ENCODE results near the gene HCFC1. TPM values are rescaled to one million over a fixed set of nuclear protein-coding genes. Genes with fewer than 3 reads are reported as not detected.

HCFC1 gene
- polyA plus RNA-seq, 2 of the 4 experiments (the other 2 are of a cell fraction): 4.4 to 33.3 TPM

- H3K9me3 ChIP-seq: no peaks in the 10 kb centered on the region
- H3K4me3 ChIP-seq: no peak overlapping the region
- 0 out of 3 replicates have a peak, but pooled peaks cover 4% of the 10 kb centered on the region for H3K4me1 ChIP-seq
- no peak overlapping the region for H3K4me2 ChIP-seq
- no peak overlapping the region for H3K27ac ChIP-seq
- FAIRE-seq (no peak), ATAC-seq (no peak), DNase-seq (ENCODE audit: low read depth in 1 of 2, low spot score in 1 of 2) (no peak)
- 92% methylated on average over 16 of the region's 17 CpGs for WGBS (ENCODE audit: missing lambda C conversion rate)
- TF ChIP-seq CTCF (IDR thresholded peaks at IDR 0.05) (no peak), FOSB (CRISPR knock-in tag; IDR thresholded peaks at IDR 0.05) (no peak), MAFK (IDR thresholded peaks at IDR 0.05; ENCODE audit: partially characterized antibody) (no peak), RAD21 (conservative IDR thresholded peaks at IDR 0.05 in 1 of 2, IDR thresholded peaks at IDR 0.05 in 1 of 2) (no peak), CEBPB (IDR thresholded peaks at IDR 0.05) (no peak), SREBF2 (IDR thresholded peaks at IDR 0.05) (no peak), JUNB (IDR thresholded peaks at IDR 0.05) (no peak), BCL3 (IDR thresholded peaks at IDR 0.05) (no peak), MAZ (IDR thresholded peaks at IDR 0.05; ENCODE audit: borderline replicate concordance, low read depth, low read length) (no peak), PHF8 (IDR thresholded peaks at IDR 0.05; ENCODE audit: borderline replicate concordance, low read depth) (no peak), MYC (IDR thresholded peaks at IDR 0.05; ENCODE audit: borderline replicate concordance, low read length) (no peak), ZC3H11A (IDR thresholded peaks at IDR 0.05) (no peak), HEYL (CRISPR knock-in tag; IDR thresholded peaks at IDR 0.05) (no peak), HOXA7 (CRISPR knock-in tag; IDR thresholded peaks at IDR 0.05) (no peak)
- CTCF ChIA-PET: interaction anchor here (1.2 to 1.4 kb wide), 2 partner anchors 11 to 30 kb away, joined by 4 to 7 read pairs; no protein-coding TSS in a partner anchor
- POLR2A ChIA-PET: no interaction called here
These were observed 14.4 kb downstream of the HCFC1 start for GRCh38 chrX:153957224-153957623.

- WGBS (ENCODE audit: missing lambda C conversion rate): 97% methylated on average over 21 of the region's 35 CpGs
- DNase-seq (ENCODE audit: low read depth in 1 of 2, low spot score in 1 of 2): no peak
- FAIRE-seq: no peak
- POLR2A ChIA-PET: no interaction called here
- no peak for TF ChIP-seq EHF (CRISPR knock-in tag; IDR thresholded peaks at IDR 0.05)
- no peak for TF ChIP-seq MYC (IDR thresholded peaks at IDR 0.05; ENCODE audit: borderline replicate concordance, low read length)
- TF ChIP-seq HOXB5 (CRISPR knock-in tag; IDR thresholded peaks at IDR 0.05): no peak
- TF ChIP-seq MAFK (IDR thresholded peaks at IDR 0.05; ENCODE audit: partially characterized antibody): no peak
- TF ChIP-seq NR3C1 (IDR thresholded peaks at IDR 0.05): no peak
- no peak for TF ChIP-seq USF2 (IDR thresholded peaks at IDR 0.05)
- TF ChIP-seq ESRRA (IDR thresholded peaks at IDR 0.05; ENCODE audit: borderline replicate concordance, low read length): no peak
- ATAC-seq: no peak
- no peak overlapping the region for H3K4me2 ChIP-seq
- 0 out of 3 replicates have a peak, but pooled peaks cover 4% of the 10 kb centered on the region for H3K4me1 ChIP-seq
- H3K27ac ChIP-seq: no peak overlapping the region
- no peak overlapping the region for H3K4me3 ChIP-seq
- CTCF ChIA-PET: interaction anchor here (1.1 to 1.2 kb wide), 3 partner anchors 8 to 193 kb away, joined by 3 to 4 read pairs (median 3); no protein-coding TSS in a partner anchor
- no peaks in the 10 kb centered on the region for H3K9me3 ChIP-seq
These were observed 15.3 kb downstream of the HCFC1 start for GRCh38 chrX:153956044-153956907.

Data from A549 (cell line).